ENCODE measurements around the gene PRR19. TPM values are rescaled to one million over a fixed set of nuclear protein-coding genes. Genes with fewer than 3 reads are reported as not detected.

Gene PRR19
- total RNA-seq, 2 experiments from 2014 or later, result 0.27 to 0.43 TPM

DNA sequence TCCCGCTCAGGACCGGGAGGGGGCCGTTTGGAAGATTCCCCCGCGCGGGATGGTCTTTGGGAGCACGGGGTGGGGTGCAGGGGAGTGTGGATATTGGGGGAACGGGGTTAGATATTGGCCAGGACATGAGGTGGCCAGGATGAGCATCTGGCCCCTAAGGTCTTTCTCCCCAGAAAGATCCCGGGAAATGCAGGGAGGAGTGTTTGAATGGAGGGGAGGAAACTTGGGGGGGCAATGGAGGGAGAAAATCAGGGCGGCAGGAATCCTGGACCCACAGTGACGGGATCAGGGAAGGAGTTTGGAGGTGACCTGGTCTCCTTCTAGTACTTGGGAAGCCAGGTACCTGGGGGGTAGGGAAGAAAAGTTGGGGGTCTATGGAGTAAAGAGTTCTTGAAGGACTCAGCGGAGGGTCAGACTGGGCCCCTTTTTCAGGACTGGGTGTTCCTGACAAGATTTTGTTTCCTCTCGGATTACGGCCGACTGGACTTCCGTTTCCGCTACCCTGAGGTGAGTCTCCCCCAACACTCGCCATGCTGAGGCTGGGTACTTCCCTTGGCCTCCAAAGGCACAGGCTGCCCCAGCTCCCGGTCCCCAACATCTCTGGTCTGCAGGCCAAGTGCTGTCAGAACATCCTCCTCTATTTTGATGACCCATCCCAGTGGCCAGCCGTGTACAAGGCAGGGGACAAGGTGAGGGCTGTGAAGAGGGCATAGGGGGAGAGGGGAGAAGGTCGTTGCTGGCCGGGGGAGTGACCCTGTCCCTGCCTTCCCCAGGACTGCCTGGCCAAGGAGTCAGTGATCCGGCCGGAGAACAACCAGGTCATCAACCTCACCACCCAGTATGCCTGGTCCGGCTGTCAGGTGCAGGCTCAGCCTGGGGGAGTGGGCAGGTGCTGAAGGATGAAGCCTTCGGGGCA lies 12.2 kb downstream of the PRR19 start:
- CTCF ChIA-PET, result no interaction called here
- no peak overlapping the region for H3K27ac Mint-ChIP-seq
- no peak for DNase-seq
- H3K27me3 Mint-ChIP-seq (ENCODE audit: low read depth), result peaks cover 24% of the 10 kb centered on the region
- no peaks in the 10 kb centered on the region for H3K9me3 Mint-ChIP-seq
- peaks cover 9% of the 10 kb centered on the region for H3K4me1 Mint-ChIP-seq (ENCODE audit: low read depth)
- H3K4me3 Mint-ChIP-seq, result no peak overlapping the region
- no peaks in the 10 kb centered on the region for H3K36me3 Mint-ChIP-seq (ENCODE audit: low read depth)
- intact Hi-C loops (cut with micrococcal nuclease), result no loop called here

DNA sequence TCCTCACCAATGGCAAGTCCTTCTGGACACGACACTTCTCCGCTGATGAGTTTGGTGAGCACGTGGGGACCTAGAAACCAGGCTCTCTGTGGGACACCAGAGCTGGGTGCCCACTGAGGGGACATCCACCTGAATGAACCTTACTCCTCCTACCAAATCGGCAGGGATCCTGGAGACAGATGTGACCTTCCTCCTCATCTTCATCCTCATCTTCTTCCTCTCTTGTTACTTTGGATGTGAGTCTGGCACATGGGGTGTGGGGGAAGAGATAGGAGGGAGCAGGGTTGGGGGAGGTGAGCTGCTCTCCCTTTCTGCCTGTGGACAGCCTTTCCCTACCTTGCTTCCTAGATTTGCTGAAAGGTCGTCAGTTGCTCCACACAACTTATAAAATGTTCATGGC lies 13.1 kb downstream of the PRR19 start:
- intact Hi-C loops (cut with micrococcal nuclease), result no loop called here
- Mint-ChIP-seq H3K9me3 (no peaks in the 10 kb centered on the region), H3K27me3 (ENCODE audit: low read depth) (peaks cover 24% of the 10 kb centered on the region), H3K4me1 (ENCODE audit: low read depth) (peaks cover 9% of the 10 kb centered on the region), H3K27ac (no peak overlapping the region), H3K36me3 (ENCODE audit: low read depth) (no peaks in the 10 kb centered on the region), H3K4me3 (no peak overlapping the region)
- DNase-seq, result no peak
- CTCF ChIA-PET, result no interaction called here

DNA sequence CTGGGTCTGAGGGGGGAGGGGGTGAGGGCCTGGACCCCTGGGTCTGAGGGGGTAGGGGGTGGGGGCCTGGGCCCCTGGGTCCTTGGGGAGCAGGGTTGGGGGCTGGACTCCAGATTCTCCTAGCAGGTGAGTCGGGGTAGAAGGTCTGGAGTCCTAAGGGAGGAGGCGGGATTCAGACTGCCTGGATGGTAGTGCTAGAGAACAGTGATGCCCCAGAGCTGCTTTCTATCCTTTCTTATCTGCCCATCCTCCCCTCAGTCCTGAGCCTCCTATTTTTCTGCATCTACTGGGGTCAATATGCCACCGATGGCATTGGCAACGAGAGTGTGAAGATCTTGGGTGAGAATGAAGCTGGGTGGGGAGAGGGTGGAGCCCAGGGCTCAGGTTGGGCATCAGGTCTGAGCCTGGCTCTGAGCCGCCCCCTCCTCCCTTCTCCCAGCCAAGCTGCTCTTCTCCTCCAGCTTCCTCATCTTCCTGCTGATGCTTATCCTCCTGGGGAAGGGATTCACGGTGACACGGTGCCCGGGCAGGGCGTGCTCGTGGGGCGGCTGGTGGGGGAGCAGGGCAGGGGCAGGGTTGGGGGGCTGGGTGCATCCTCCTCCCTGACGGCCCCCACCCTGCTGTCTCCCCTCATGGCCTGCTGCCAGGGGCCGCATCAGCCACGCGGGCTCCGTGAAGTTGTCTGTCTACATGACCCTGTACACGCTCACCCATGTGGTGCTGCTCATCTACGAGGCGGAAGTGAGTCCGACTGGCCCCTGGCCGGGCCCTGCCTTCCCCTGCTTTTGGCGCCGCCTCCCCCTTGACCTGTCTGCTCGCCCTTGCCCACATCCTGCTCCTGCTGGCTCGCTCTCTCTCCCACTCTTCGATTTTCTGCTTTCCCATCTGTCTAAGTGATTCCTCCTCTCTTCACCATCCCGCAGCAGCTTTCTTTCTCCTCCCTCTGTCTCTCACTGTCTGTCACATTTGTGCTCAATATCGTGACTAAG lies 14.6 kb downstream of the PRR19 start:
- Mint-ChIP-seq H3K4me1 (ENCODE audit: low read depth) (peaks cover 9% of the 10 kb centered on the region), H3K27me3 (ENCODE audit: low read depth) (peaks cover 24% of the 10 kb centered on the region), H3K36me3 (ENCODE audit: low read depth) (no peaks in the 10 kb centered on the region), H3K9me3 (no peaks in the 10 kb centered on the region), H3K4me3 (no peak overlapping the region), H3K27ac (no peak overlapping the region)
- DNase-seq, result no peak
- CTCF ChIA-PET, result no interaction called here
- intact Hi-C loops (cut with micrococcal nuclease), result no loop called here

DNA sequence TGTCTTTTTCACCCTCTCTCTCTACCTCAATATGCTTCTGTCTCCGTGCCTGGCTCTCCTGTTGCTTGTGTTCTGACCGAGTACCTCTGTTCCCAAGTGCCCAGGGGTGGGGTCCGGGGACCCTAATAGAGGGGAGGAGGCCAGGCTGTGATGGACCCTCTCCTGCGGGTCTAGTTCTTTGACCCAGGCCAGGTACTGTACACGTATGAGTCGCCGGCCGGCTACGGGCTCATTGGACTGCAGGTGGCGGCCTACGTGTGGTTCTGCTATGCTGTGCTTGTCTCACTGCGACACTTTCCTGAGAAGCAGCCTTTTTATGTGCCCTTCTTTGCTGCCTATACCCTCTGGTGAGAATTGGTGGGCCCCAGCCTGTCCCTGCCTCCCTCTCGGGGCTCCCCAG lies 15.6 kb downstream of the PRR19 start:
- Mint-ChIP-seq H3K9me3 (no peaks in the 10 kb centered on the region), H3K27ac (no peak overlapping the region), H3K4me1 (ENCODE audit: low read depth) (peaks cover 9% of the 10 kb centered on the region), H3K27me3 (ENCODE audit: low read depth) (peaks cover 17% of the 10 kb centered on the region), H3K36me3 (ENCODE audit: low read depth) (no peaks in the 10 kb centered on the region), H3K4me3 (no peak overlapping the region)
- intact Hi-C loops (cut with micrococcal nuclease), result no loop called here
- CTCF ChIA-PET, result no interaction called here
- DNase-seq, result no peak

DNA sequence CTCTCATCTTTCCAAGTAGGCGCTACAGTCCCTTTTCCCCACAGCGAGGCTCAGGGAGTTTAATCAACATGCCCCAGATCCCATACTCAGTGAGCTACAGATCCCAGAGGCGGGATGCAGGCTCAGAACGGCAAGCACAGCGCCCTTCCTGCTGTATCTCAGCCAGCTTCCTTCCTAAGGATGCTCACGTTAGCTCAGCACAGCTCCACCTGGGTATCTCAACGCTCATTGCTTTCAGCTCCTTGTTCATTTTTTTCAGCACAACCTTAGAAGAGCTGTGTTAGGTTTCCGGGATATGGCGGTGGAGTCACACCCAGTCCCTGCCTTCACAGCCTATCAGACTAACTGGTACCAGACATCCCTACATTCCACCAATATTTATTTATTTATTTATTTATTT lies 20.4 kb downstream of the PRR19 start:
- CTCF ChIA-PET, result interaction anchor here (1.2 to 1.6 kb wide), 2 partner anchors 14 to 190 kb away, joined by 3 read pairs; partner anchors contain the start of gene POU2F2
- intact Hi-C loops (cut with micrococcal nuclease), result no loop called here
- peaks cover 13% of the 10 kb centered on the region for H3K4me1 Mint-ChIP-seq (ENCODE audit: low read depth)
- H3K27me3 Mint-ChIP-seq (ENCODE audit: low read depth), result peaks cover 14% of the 10 kb centered on the region
- no peak overlapping the region for H3K4me3 Mint-ChIP-seq
- DNase-seq, result no peak
- H3K27ac Mint-ChIP-seq, result no peak overlapping the region
- no peaks in the 10 kb centered on the region for H3K36me3 Mint-ChIP-seq (ENCODE audit: low read depth)
- H3K9me3 Mint-ChIP-seq, result no peaks in the 10 kb centered on the region

DNA sequence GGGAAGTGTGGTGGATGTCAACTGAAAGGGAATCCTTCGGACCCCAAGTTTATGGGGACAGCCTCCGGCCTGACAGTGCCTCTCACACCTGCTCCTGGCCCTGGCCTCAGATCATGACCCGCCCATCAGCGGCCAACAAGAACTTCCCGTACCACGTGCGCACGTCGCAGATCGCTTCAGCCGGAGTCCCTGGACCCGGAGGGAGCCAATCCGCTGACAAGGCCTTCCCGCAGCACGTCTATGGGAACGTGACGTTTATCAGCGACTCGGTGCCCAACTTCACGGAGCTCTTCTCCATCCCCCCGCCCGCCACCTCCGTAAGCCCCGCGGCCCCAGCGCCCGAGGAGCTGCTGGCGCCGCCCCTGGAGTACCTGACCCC lies 21.5 kb downstream of the PRR19 start:
- Mint-ChIP-seq H3K4me3 (peak overlapping the region; percentile 5), H3K27ac (no peak overlapping the region), H3K9me3 (no peaks in the 10 kb centered on the region), H3K27me3 (ENCODE audit: low read depth) (peaks cover 14% of the 10 kb centered on the region), H3K4me1 (ENCODE audit: low read depth) (peaks cover 13% of the 10 kb centered on the region), H3K36me3 (ENCODE audit: low read depth) (no peaks in the 10 kb centered on the region)
- DNase-seq, result no peak
- intact Hi-C loops (cut with micrococcal nuclease), result no loop called here
- CTCF ChIA-PET, result interaction anchor here (0.6 to 1.6 kb wide), 5 partner anchors 15 to 201 kb away, joined by 3 to 6 read pairs (median 3); no protein-coding TSS in a partner anchor

DNA sequence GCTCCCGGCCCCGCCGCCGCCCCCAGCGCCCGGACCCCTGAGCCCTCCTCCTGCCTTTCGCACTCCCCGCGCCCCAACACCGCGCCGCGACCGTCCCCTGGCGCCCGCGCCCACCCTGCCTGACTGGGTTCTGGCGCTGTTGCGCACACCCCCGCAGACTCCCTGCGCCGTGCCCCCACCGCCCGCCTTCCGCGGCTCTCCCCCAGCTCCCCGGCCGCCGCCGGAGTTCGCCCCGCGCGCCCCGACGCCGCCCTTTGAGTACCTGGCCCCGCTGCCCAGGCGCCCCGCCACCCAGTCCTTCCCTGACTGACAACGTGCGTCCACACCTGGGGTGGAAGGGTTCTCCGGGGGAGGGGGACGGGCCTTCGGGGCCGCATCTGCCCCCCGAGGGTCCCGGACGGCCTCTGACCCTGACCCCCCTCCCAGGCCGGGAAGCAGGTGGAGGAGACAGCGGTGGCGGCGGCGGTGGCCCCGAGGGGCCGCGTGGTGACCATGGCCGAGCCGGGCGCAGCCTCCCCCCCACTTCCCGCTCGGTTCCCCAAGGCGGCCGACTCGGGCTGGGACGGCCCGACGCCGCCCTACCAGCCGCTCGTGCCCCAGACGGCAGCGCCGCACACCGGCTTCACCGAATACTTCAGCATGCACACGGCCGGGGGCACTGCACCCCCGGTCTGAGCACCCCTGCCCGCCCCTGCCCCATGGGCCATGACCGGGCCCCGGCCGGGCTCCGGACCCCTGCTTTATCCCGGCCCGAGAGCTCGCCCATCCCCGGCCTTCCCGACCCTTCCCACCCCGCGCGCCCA lies 22.1 kb downstream of the PRR19 start:
- Mint-ChIP-seq H3K4me3 (no peak overlapping the region), H3K27ac (no peak overlapping the region)

DNA sequence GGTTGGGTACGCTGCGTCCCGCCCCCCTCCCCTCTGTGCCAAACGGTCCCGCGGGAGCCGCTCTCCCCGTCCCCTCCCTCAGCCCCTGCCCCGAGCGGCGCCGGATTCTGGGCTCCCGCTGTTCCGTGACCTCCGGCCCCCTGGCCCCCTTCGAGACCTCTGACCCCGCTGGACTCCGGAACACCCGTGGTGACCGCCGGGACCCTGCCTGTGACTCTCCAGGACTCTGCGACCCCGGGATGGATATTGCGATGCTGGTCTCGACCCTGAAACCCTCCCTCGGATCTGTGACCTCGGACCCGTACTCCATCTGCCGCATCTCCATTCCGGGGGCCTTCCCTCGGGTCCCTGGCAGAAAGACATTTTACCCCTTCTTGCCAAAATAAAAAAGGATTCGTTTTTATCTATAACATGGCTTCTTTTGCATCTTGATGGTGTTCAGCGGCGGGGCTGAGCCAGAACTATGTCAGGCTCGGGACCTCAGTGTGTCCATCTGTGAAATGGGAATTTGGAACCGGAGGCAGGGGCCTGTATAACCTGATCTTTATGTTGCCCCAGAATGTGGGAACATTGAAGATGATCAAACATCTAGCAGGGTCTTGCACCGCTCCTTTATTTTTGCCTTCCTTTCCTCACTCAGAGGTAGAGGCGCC lies 22.8 kb downstream of the PRR19 start:
- Mint-ChIP-seq H3K27me3 (ENCODE audit: low read depth) (peaks cover 14% of the 10 kb centered on the region), H3K9me3 (no peaks in the 10 kb centered on the region)
- intact Hi-C loops (cut with micrococcal nuclease), result loop anchor here (1.0 to 5.0 kb wide), 12 partner anchors 22 to 465 kb away; partner anchors contain the start of genes PAFAH1B3, POU2F2, PRR19 and ZNF526

More for the DNA sequence above, 22.1 kb downstream of the PRR19 start:
- Mint-ChIP-seq H3K36me3 (ENCODE audit: low read depth) (no peaks in the 10 kb centered on the region), H3K27me3 (ENCODE audit: low read depth) (peaks cover 14% of the 10 kb centered on the region), H3K4me1 (ENCODE audit: low read depth) (peaks cover 13% of the 10 kb centered on the region), H3K9me3 (no peaks in the 10 kb centered on the region)
- peak; percentile 44 for DNase-seq
- CTCF ChIA-PET, result interaction anchor here (0.6 to 1.6 kb wide), 5 partner anchors 16 to 201 kb away, joined by 3 to 6 read pairs (median 3); no protein-coding TSS in a partner anchor
- intact Hi-C loops (cut with micrococcal nuclease), result loop anchor here (2.0 kb wide), 1 partner anchor 73 kb away; no protein-coding TSS in a partner anchor

DNA sequence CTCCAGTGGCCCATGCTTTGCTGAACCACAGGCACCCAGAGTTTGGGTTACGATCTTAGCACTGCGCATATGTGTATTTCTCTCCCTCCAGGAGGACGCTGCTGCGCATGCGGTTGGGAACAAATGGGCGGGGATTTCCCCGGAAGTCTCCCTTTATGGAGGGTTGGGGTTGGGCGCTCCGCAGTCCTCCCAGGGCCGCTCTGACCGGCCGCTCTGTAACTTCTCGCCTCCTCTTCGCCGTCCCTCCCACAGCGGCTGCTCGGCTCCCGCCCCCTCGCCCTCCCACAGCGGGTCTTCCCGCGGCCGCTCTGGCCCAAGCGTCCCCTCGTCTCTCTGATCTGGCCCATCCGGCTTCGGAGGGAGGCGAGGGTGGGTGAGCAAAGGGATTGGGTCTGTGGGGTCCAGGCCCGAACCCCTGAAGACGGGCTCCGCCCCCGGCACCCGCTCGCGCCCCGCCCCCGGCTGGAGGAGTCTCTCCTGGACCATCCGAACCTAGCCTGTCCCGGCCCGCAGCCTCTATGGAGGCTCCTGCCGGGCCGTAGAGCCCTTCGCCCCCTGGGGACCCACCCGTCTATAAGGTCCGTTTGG lies 23.5 kb downstream of the PRR19 start, which contains the start of gene MEGF8:
MEGF8 (plus strand) TSS at position 328 of the 588 bp plus-strand sequence. CDS start 609 bp downstream, outside the sequence.
- CTCF ChIA-PET, result no interaction called here
- H3K27ac Mint-ChIP-seq, result peak within 1 kb of the TSS; percentile 16
- H3K9me3 Mint-ChIP-seq, result no peaks in the 10 kb centered on the region

More for the DNA sequence above, 22.8 kb downstream of the PRR19 start:
- Mint-ChIP-seq H3K4me1 (ENCODE audit: low read depth) (peaks cover 13% of the 10 kb centered on the region), H3K27ac (no peak overlapping the region), H3K36me3 (ENCODE audit: low read depth) (no peaks in the 10 kb centered on the region), H3K4me3 (peak overlapping the region; percentile 81)
- CTCF ChIA-PET, result no interaction called here
- DNase-seq, result no peak

DNA sequence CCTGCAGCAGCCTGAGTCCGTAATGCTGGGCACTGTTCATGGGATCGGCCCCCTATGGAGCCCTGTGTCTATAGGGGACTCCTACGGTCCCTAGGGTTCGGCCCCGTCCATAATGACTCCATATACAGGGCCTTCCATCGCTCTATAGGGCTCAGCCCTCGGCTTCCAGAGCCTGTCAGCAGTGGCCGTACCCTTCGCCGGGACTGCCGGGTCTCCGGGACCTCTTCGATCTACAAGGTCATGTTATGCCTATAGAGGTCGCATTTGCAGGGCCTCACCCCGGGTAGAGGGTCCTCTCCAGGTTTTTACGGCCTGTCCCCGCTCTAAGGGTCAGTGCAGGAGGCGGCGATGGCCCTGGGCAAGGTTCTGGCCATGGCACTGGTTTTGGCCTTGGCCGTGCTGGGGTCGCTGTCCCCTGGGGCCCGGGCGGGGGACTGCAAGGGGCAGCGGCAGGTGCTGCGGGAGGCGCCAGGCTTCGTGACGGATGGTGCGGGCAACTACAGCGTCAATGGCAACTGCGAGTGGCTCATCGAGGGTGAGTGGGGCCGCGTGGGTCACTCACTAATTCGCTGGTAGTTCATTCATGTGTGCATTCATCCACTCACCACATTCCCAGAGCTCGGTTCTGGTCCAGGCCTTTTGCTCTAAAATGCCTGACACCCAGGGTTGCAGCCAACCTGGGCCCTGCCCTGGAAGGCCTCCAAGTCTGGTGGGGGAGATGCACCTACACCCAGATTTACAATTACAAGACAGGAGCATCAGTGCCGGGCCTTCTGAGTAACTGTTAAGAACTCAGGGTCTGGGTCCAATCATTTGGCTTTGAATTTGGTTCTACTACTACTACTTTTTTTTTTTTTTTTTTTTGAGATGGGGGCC lies 24.2 kb downstream of the PRR19 start:
- H3K9me3 Mint-ChIP-seq, result no peaks in the 10 kb centered on the region
- no peaks in the 10 kb centered on the region for H3K36me3 Mint-ChIP-seq (ENCODE audit: low read depth)
- H3K4me3 Mint-ChIP-seq, result peak overlapping the region; percentile 81
- CTCF ChIA-PET, result no interaction called here
- peaks cover 13% of the 10 kb centered on the region for H3K4me1 Mint-ChIP-seq (ENCODE audit: low read depth)
- intact Hi-C loops (cut with micrococcal nuclease), result loop anchor here (1.0 to 5.0 kb wide), 12 partner anchors 24 to 467 kb away; partner anchors contain the start of genes PAFAH1B3, POU2F2, PRR19 and ZNF526
- DNase-seq, result peak; percentile 19
- peak overlapping the region; percentile 16 for H3K27ac Mint-ChIP-seq
- H3K27me3 Mint-ChIP-seq (ENCODE audit: low read depth), result peaks cover 14% of the 10 kb centered on the region

More for the DNA sequence above, 23.5 kb downstream of the PRR19 start, which contains the start of gene MEGF8:
- H3K4me1 Mint-ChIP-seq (ENCODE audit: low read depth), result peaks cover 13% of the 10 kb centered on the region
- peak within 1 kb of the TSS; percentile 81 for H3K4me3 Mint-ChIP-seq
- intact Hi-C loops (cut with micrococcal nuclease), result loop anchor here (1.0 to 5.0 kb wide), 12 partner anchors 23 to 466 kb away; partner anchors contain the start of genes PAFAH1B3, POU2F2, PRR19 and ZNF526
- DNase-seq, result peak; percentile 100
- H3K36me3 Mint-ChIP-seq (ENCODE audit: low read depth), result no peaks in the 10 kb centered on the region
- H3K27me3 Mint-ChIP-seq (ENCODE audit: low read depth), result peaks cover 14% of the 10 kb centered on the region
